ENCODE measurements around the gene LSM14B. TPM values are rescaled to one million over a fixed set of nuclear protein-coding genes. Genes with fewer than 3 reads are reported as not detected.

LSM14B gene
- total RNA-seq, 1 experiment from 2014 or later: 73.5 TPM

GRCh38 chr20:62158541-62158940 lies 36.3 kb downstream of the LSM14B start:
- POLR2A ChIA-PET: no interaction called here
- no peak for DNase-seq (ENCODE audit: low spot score)
- Mint-ChIP-seq H3K27me3 (ENCODE audit: low read depth) (no peaks in the 10 kb centered on the region), H3K4me3 (no peak overlapping the region), H3K4me1 (peaks cover 26% of the 10 kb centered on the region), H3K9me3 (no peaks in the 10 kb centered on the region; the same call in 1 of the 2 replicates), H3K27ac (no peak overlapping the region), H3K36me3 (peaks cover 21% of the 10 kb centered on the region)
- CTCF ChIA-PET: interaction anchor here (2.4 kb wide), 1 partner anchor 8 kb away, joined by 11 read pairs; no protein-coding TSS in a partner anchor
- TF ChIP-seq IRF2 (CRISPR knock-in tag; IDR thresholded peaks at IDR 0.05; ENCODE audit: borderline replicate concordance, low read depth) (no peak), ATF2 (CRISPR knock-in tag; IDR thresholded peaks at IDR 0.05; ENCODE audit: borderline replicate concordance, low read depth) (no peak), JUN (CRISPR knock-in tag; IDR thresholded peaks at IDR 0.05) (no peak), MXD4 (CRISPR knock-in tag; IDR thresholded peaks at IDR 0.05; ENCODE audit: borderline replicate concordance) (no peak), ARID4B (CRISPR knock-in tag; IDR thresholded peaks at IDR 0.05; ENCODE audit: borderline replicate concordance) (no peak), CDX4 (CRISPR knock-in tag; IDR thresholded peaks at IDR 0.05; ENCODE audit: borderline replicate concordance) (no peak), FOXP1 (CRISPR knock-in tag; IDR thresholded peaks at IDR 0.05; ENCODE audit: borderline replicate concordance) (no peak), EMX1 (CRISPR knock-in tag; IDR thresholded peaks at IDR 0.05) (no peak), TEAD4 (CRISPR knock-in tag; IDR thresholded peaks at IDR 0.05) (no peak), E2F4 (CRISPR knock-in tag; IDR thresholded peaks at IDR 0.05; ENCODE audit: borderline replicate concordance, low read depth) (no peak), ATF1 (CRISPR knock-in tag; IDR thresholded peaks at IDR 0.05) (no peak), SMAD4 (CRISPR knock-in tag; IDR thresholded peaks at IDR 0.05) (no peak), GABPB1 (CRISPR knock-in tag; IDR thresholded peaks at IDR 0.05) (no peak), RELA (CRISPR knock-in tag; IDR thresholded peaks at IDR 0.05; ENCODE audit: borderline replicate concordance) (no peak), ATF3 (CRISPR knock-in tag; conservative IDR thresholded peaks at IDR 0.05) (no peak)
- TF ChIP-seq, protein P1, sequence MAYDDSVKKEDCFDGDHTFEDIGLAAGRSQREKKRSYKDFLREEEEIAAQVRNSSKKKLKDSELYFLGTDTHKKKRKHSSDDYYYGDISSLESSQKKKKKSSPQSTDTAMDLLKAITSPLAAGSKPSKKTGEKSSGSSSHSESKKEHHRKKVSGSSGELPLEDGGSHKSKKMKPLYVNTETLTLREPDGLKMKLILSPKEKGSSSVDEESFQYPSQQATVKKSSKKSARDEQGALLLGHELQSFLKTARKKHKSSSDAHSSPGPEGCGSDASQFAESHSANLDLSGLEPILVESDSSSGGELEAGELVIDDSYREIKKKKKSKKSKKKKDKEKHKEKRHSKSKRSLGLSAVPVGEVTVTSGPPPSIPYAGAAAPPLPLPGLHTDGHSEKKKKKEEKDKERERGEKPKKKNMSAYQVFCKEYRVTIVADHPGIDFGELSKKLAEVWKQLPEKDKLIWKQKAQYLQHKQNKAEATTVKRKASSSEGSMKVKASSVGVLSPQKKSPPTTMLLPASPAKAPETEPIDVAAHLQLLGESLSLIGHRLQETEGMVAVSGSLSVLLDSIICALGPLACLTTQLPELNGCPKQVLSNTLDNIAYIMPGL (CRISPR knock-in tag; IDR thresholded peaks at IDR 0.05): no peak
- ATAC-seq: no peak

DNA sequence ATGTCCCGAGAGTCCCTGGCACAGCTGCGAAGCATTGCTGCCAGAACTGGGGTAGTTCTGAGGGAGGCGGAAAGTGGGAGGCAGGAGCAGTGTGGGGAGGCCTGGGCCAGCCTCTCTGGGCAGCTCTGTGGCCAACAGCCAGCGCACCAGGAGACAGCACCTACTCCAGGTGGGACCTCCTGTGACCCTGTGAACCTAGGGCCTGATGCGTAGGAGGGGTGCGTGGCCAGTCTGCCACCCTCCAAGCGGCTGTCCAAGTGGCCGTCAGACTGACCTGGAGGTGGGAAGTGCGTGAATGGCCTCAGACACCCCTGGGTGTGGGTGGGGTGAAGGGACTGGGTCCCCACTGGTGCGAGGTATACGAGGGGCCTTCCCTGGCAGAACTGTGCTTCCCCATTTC lies 36.8 kb downstream of the LSM14B start:
- H3K4me1 Mint-ChIP-seq: peaks cover 23% of the 10 kb centered on the region
- ChIA-PET POLR2A (no interaction called here), CTCF (no interaction called here)
- no peak for DNase-seq (ENCODE audit: low spot score)
- ATAC-seq: no peak
- H3K27ac Mint-ChIP-seq: no peak overlapping the region
- no peak overlapping the region for H3K4me3 Mint-ChIP-seq
- no peaks in the 10 kb centered on the region for H3K27me3 Mint-ChIP-seq (ENCODE audit: low read depth)
- no peaks in the 10 kb centered on the region for H3K9me3 Mint-ChIP-seq
- H3K36me3 Mint-ChIP-seq: peaks cover 19% of the 10 kb centered on the region
- TF ChIP-seq ZBTB21 (CRISPR knock-in tag; IDR thresholded peaks at IDR 0.05; ENCODE audit: borderline replicate concordance) (no peak), E2F5 (CRISPR knock-in tag; IDR thresholded peaks at IDR 0.05) (no peak), ERG (CRISPR knock-in tag; IDR thresholded peaks at IDR 0.05) (no peak), ETV6 (CRISPR knock-in tag; IDR thresholded peaks at IDR 0.05) (no peak), IRF2 (CRISPR knock-in tag; IDR thresholded peaks at IDR 0.05; ENCODE audit: borderline replicate concordance, low read depth) (no peak), ZNF121 (CRISPR knock-in tag; IDR thresholded peaks at IDR 0.05) (no peak)
- TF ChIP-seq, protein P2, sequence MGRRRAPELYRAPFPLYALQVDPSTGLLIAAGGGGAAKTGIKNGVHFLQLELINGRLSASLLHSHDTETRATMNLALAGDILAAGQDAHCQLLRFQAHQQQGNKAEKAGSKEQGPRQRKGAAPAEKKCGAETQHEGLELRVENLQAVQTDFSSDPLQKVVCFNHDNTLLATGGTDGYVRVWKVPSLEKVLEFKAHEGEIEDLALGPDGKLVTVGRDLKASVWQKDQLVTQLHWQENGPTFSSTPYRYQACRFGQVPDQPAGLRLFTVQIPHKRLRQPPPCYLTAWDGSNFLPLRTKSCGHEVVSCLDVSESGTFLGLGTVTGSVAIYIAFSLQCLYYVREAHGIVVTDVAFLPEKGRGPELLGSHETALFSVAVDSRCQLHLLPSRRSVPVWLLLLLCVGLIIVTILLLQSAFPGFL (CRISPR knock-in tag; IDR thresholded peaks at IDR 0.05; ENCODE audit: borderline replicate concordance): no peak
